ENCODE results near the gene PTPRJ.

DNA sequence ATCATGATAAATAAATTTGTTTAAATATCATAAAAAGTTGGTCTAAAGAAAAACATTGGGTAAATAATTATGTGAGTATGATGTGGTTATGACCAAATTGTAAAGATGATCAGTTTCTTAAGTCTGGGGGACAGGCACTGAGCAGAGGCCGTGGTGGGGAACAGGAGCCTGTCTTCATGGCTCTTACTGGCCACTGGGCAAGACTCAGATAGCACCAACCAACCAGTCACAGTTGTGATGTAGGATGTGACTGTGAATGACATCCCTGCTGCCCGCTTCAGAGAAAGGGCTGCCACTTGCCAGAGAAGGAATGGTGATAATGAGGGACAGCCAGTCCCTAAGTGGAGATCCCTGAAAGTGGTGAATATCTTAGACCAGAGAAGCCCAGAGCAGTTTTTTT is 7.0 kb downstream of the PTPRJ start:
- no peak for TF ChIP-seq POLR2A (IDR thresholded peaks at IDR 0.05)
- TF ChIP-seq, protein P1, sequence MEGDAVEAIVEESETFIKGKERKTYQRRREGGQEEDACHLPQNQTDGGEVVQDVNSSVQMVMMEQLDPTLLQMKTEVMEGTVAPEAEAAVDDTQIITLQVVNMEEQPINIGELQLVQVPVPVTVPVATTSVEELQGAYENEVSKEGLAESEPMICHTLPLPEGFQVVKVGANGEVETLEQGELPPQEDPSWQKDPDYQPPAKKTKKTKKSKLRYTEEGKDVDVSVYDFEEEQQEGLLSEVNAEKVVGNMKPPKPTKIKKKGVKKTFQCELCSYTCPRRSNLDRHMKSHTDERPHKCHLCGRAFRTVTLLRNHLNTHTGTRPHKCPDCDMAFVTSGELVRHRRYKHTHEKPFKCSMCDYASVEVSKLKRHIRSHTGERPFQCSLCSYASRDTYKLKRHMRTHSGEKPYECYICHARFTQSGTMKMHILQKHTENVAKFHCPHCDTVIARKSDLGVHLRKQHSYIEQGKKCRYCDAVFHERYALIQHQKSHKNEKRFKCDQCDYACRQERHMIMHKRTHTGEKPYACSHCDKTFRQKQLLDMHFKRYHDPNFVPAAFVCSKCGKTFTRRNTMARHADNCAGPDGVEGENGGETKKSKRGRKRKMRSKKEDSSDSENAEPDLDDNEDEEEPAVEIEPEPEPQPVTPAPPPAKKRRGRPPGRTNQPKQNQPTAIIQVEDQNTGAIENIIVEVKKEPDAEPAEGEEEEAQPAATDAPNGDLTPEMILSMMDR (IDR thresholded peaks at IDR 0.05): no peak
